ENCODE measurements around the gene FGR. TPM values are rescaled to one million over a fixed set of nuclear protein-coding genes. Genes with fewer than 3 reads are reported as not detected.
"Not testable (repeated sequence)": the region's sequence is repeated elsewhere in the genome, so short reads cannot be mapped to it uniquely, and the experiment has no call there.

The FGR gene
- total RNA-seq, 2 experiments from 2014 or later, result 0.30 to 1.8 TPM

DNA sequence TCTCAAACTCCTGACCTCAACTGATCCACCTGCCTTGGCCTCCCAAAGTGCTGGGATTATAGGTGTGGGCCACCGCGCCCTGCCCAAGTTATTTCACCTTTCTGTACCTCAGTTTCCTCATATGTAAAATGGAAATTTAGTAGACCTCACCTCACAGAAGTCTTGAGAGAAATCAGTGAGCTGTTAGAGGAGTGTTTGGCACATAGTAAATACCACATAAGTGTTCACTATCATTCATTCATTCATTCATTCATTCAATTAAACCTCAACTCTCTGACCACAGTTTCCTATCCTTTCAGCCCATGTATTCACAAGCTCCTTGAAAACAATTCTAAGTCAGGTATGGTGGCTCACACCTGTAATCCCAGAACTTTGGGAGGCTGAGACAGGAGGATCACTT lies 3.8 kb upstream of the FGR start:
- CTCF ChIA-PET, result interaction anchor here (0.5 to 3.9 kb wide), 9 partner anchors 9 to 342 kb away, joined by 3 to 20 read pairs (median 4); no protein-coding TSS in a partner anchor

DNA sequence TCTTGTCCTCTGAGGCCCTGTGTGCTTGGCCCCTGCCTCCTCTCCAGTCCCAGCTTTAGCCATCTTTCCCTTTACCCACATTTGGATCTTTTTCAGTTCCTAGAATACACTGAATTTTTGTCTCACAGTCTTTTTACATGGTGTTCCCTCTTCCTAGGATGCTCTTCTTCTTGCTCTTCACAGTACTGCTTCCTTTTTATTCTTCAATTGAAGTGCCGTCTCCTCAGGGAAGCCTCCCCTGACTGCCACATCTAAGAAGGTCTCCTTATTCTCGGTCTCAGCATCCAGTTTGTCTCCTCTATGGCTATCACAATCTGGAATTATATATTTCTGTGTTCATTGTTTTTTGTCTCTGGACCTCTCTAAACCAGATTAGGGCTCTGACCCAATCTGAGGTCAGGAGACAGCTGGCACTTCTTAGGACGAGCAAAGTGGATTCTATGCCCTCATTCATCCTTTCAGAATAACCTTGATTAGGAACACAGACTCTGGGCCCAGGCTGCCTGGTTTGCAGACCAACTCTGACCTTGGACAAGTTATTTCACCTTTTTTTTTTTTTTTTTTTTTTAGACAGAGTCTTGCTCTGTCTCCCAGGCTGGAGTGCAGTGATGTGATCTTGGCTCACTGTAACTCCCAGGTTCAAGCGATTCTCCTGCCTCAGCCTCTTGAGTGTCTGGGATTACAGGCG lies 3.2 kb upstream of the FGR start:
- no peaks in the 10 kb centered on the region for H3K27me3 Mint-ChIP-seq
- CTCF ChIA-PET, result interaction anchor here (0.5 to 3.9 kb wide), 9 partner anchors 9 to 202 kb away, joined by 3 to 20 read pairs (median 4); no protein-coding TSS in a partner anchor
- ATAC-seq (no peak), DNase-seq (no peak)
- H3K4me3 Mint-ChIP-seq, result no peak overlapping the region
- peaks cover 37% of the 10 kb centered on the region for H3K4me1 Mint-ChIP-seq
- no peak overlapping the region for H3K27ac Mint-ChIP-seq
- no peaks in the 10 kb centered on the region for H3K9me3 Mint-ChIP-seq (ENCODE audit: low read depth)
- H3K36me3 Mint-ChIP-seq, result no peaks in the 10 kb centered on the region

More for the DNA sequence above, 3.8 kb upstream of the FGR start:
- DNase-seq (no peak), ATAC-seq (no peak)
- Mint-ChIP-seq H3K27ac (no peak overlapping the region), H3K4me1 (peaks cover 37% of the 10 kb centered on the region), H3K4me3 (no peak overlapping the region), H3K27me3 (no peaks in the 10 kb centered on the region), H3K9me3 (ENCODE audit: low read depth) (no peaks in the 10 kb centered on the region), H3K36me3 (no peaks in the 10 kb centered on the region)

DNA sequence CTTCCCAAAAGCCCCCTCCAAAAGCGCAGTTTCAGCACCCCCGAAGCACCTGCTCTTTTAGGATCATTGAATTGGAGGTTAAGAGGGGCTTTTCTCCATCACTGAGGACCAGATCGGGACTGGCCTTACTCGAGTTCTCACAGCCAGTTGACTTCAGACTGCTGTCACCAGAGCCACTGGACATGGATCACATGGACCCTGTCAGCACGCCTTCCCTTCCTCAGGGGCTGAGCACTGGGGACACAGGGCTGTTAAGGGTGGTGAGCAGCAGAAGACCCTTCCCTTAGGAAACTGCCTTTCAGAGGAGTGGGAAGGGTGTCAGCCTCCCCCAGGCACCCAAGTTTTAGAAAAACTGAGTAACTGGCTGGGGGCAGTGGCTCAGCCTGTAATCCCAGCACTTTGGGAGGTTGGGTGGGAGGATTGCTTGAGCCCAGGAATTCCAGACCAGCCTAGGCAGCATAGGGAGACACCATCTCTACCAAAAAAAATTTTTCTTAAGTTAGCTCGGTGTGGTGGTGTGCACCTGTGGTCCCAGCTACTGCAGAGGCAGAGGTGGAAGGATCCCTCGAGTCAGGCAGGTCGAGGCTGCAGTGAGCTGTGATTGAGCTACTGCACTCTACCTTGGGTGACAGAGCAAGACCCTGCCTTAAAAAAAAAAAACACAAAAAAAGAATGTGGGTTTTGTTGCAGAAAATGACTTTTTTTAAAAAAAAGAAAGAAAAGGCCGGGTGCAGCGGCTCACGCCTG lies 584 bp upstream of the FGR start:
- Mint-ChIP-seq H3K4me1 (peaks cover 63% of the 10 kb centered on the region), H3K27ac (peak overlapping the region; percentile 25), H3K27me3 (no peaks in the 10 kb centered on the region), H3K4me3 (no peak overlapping the region), H3K36me3 (no peaks in the 10 kb centered on the region), H3K9me3 (ENCODE audit: low read depth) (no peaks in the 10 kb centered on the region)
- ATAC-seq (no peak), DNase-seq (no peak)
- CTCF ChIA-PET, result interaction anchor here (0.8 to 0.9 kb wide), 2 partner anchors 15 to 29 kb away, joined by 3 to 4 read pairs; no protein-coding TSS in a partner anchor

DNA sequence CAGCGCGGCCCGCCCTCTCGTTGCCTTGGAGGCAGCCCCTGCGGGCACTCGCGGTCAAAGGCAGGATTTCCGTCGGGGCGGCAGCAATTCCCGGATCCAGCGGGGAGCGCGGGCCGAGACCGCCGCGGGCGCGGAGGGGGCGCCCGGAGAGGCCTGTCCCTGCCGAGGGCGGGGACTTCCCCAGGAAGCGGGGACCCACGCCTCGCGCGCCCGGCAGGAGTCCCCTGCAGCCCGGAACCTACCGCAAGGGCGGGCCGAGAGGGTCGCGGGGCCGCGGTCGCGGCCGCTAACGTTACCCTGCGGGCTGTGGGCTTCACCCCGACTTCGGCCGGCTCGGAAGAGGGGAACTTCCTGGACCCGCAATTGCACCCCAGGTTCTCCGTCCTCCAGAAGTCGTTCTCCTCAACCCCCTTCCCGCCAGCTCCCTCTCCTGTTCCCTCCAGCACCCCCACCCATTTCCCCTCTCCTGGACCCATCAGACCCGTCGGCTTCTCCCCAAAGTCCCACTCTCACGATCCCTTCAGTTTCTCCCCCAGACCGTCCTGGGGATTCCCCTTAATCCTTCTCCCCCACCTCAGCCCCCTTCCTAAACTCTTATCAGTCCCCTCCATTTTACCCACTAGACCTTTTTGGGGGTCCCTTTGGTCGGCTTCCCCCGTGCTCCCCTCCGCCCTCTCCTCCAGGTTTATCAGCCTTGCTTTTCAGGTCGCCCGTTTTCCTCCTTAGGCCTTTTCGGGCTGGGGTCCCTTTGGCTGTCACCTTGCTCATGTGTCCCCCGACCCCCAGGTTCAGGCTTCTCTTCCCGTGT lies 604 bp downstream of the FGR start:
- peaks cover 70% of the 10 kb centered on the region for H3K4me1 Mint-ChIP-seq
- no peaks in the 10 kb centered on the region for H3K9me3 Mint-ChIP-seq (ENCODE audit: low read depth)
- H3K4me3 Mint-ChIP-seq, result peak overlapping the region; percentile 26
- peak overlapping the region; percentile 27 for H3K27ac Mint-ChIP-seq
- DNase-seq (peak; percentile 64), ATAC-seq (peak; percentile 46)
- H3K36me3 Mint-ChIP-seq, result no peaks in the 10 kb centered on the region
- peaks cover 7% of the 10 kb centered on the region for H3K27me3 Mint-ChIP-seq
- CTCF ChIA-PET, result no interaction called here

DNA sequence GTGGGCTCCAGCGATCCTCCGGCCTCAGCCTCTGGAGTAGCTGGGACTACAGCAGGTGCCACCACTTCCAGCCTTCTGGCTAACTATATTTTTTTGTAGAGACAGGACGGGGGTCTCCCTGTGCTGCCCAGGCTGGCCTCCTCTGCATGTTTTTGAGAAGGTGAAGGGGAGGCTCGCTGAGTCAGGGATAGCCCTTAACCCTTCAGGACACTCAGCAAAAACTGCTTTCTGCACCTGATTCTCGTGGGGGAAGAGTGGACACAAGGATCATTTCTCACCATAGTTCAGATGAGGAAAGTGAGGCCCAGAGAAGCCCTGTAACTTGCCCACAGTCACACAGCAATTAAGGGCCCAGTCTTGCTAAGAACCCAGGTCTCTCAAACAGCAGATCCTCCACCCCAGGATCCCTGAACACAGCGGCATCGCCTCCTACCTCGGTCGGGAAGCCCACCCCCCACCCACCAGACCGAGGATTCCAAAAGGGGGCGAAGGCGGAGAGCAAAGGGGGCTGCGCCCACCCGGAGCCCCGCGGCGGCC lies 1.3 kb downstream of the FGR start:
- ATAC-seq (no peak), DNase-seq (no peak)
- Mint-ChIP-seq H3K27me3 (peaks cover 9% of the 10 kb centered on the region), H3K27ac (peak overlapping the region; percentile 82), H3K36me3 (no peaks in the 10 kb centered on the region), H3K4me1 (peaks cover 72% of the 10 kb centered on the region), H3K9me3 (ENCODE audit: low read depth) (no peaks in the 10 kb centered on the region), H3K4me3 (peak overlapping the region; percentile 47)
- CTCF ChIA-PET, result interaction anchor here (1.0 to 6.2 kb wide), 4 partner anchors 26 to 29 kb away, joined by 4 to 32 read pairs (median 4); no protein-coding TSS in a partner anchor

DNA sequence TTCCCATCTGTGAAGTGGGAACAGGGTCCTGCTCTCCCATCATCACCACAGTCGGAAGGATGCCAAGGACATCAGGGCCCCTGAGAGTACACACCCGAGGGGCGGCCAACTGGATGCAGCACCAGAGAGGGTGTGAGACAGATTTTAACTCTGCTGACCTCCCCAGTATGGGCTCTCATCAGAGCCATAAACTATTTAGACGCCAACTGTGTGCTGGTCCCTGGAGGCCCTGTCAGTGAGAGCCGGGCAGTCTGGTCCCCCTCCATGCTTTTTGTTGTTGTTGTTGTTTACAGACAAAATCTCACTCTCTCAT lies 1.7 kb downstream of the FGR start:
- H3K27me3 Mint-ChIP-seq, result peaks cover 9% of the 10 kb centered on the region
- ATAC-seq (peak; percentile 10), DNase-seq (no peak)
- H3K4me3 Mint-ChIP-seq, result peak overlapping the region; percentile 47
- H3K27ac Mint-ChIP-seq, result peak overlapping the region; percentile 82
- H3K36me3 Mint-ChIP-seq, result no peaks in the 10 kb centered on the region
- H3K4me1 Mint-ChIP-seq, result peaks cover 74% of the 10 kb centered on the region
- CTCF ChIA-PET, result interaction anchor here (1.0 to 6.2 kb wide), 5 partner anchors 12 to 29 kb away, joined by 3 to 32 read pairs (median 4); no protein-coding TSS in a partner anchor
- no peaks in the 10 kb centered on the region for H3K9me3 Mint-ChIP-seq (ENCODE audit: low read depth)

DNA sequence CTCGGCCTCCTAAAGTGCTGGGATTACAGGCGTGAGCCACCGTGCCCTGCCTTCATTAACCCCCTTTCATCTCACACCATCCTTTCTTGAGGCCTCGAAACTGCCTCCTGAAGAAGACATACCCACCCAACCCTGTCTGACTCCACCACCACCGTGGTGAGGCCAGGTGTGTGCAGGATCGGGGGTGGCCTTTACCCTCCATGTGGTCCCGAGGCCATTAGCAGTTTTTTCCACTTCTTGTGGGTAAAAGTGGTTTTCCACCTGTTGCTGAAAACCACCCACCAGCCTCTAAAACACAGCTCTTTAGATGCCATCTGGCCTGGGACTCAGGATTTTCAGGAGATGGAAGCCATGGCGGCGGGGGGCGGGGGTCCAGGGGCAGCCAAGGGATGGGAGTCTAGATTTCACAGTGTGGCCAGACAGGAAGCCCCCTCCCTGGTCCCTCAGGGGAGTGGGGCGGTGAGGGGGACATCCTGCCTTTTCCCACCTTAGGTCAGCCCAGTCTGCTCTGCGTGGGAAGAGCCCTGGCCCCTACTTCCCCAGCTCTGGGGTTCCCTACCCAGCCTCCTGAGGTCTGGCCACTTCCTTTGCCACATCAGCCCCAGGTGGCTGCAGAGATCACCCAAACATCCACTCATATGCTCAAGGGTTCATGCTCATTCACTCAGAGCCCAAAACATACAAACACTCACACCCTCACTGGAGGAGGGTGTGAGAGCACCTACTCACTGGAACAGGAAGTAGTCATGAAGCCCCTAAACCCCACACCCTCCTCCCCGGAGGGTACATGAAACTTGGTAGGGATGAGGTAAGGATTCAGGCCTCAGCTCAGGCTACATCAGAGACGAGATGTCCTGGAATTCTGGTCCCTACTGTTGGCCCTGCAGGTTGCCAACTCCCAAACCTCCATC lies 2.3 kb downstream of the FGR start:
- H3K4me1 Mint-ChIP-seq, result peaks cover 71% of the 10 kb centered on the region
- H3K27me3 Mint-ChIP-seq, result peaks cover 9% of the 10 kb centered on the region
- DNase-seq (peak; percentile 85), ATAC-seq (peak; percentile 74)
- H3K4me3 Mint-ChIP-seq, result peak overlapping the region; percentile 37
- H3K9me3 Mint-ChIP-seq (ENCODE audit: low read depth), result no peaks in the 10 kb centered on the region
- CTCF ChIA-PET, result interaction anchor here (1.0 to 6.2 kb wide), 7 partner anchors 11 to 30 kb away, joined by 3 to 32 read pairs (median 5); no protein-coding TSS in a partner anchor
- peak overlapping the region; percentile 82 for H3K27ac Mint-ChIP-seq
- no peaks in the 10 kb centered on the region for H3K36me3 Mint-ChIP-seq

DNA sequence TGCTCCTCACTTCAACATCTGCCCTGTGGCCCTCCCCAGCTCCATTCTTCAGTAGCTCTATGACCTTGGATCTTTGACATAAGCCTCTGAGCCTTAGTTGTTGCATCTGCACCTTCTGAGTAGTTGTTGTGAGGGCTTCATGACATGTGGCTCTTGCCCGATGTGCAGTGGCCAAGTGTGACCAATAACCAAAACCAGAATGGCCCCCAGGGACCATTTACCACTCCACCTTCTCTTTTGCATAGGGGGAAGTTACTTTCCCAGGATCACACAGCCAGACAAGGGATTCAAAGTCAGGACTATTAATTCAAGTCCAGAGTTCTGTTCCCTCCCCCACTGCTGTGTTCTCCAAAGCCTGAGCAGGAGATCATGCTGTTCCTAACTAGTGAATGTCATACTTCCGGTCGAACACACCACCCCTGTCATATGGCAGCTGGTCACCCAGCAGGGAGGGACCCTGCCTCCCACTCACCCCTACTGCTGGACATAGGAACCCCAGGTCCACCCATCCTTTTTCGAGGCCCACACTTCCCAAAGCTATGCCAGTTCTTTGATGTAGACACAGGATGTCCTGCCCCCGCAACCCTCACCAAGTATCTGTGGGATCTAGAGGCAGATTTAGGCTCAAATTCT lies 4.0 kb downstream of the FGR start:
- peak overlapping the region; percentile 3 for H3K27ac Mint-ChIP-seq
- CTCF ChIA-PET, result interaction anchor here (1.0 to 6.2 kb wide), 10 partner anchors 11 to 74 kb away, joined by 4 to 32 read pairs (median 6); partner anchors contain the start of gene AHDC1
- H3K9me3 Mint-ChIP-seq (ENCODE audit: low read depth), result no peaks in the 10 kb centered on the region
- H3K4me3 Mint-ChIP-seq, result no peak overlapping the region
- peaks cover 9% of the 10 kb centered on the region for H3K27me3 Mint-ChIP-seq
- ATAC-seq, result no peak
- no peak for DNase-seq
- peaks cover 68% of the 10 kb centered on the region for H3K4me1 Mint-ChIP-seq
- H3K36me3 Mint-ChIP-seq, result no peaks in the 10 kb centered on the region

DNA sequence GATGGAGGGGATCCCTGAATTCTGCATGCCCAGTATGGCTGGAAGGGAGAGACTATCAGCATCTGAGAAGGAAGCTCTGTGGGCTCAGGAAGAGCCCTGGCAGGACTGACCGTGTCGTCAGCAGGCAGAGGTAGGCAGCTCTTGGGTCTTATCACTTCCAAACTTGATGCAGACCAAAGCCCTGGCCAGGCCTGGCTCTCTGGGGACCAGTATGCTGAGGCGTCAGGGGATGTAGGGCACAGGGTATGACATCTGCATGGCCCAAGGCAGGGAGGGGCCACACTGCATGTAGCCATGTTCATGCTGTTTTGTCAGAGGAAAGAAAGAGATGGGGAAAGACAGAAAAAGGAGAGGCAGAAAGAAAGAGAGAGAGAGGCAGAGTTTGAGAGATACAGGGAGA lies 6.3 kb downstream of the FGR start:
- H3K36me3 Mint-ChIP-seq, result no peaks in the 10 kb centered on the region
- CTCF ChIA-PET, result interaction anchor here (0.9 to 6.2 kb wide), 10 partner anchors 8 to 234 kb away, joined by 3 to 32 read pairs (median 4); partner anchors contain the start of gene AHDC1
- no peak overlapping the region for H3K27ac Mint-ChIP-seq
- no peaks in the 10 kb centered on the region for H3K9me3 Mint-ChIP-seq (ENCODE audit: low read depth)
- no peak for DNase-seq
- H3K4me3 Mint-ChIP-seq, result no peak overlapping the region
- ATAC-seq, result no peak
- H3K4me1 Mint-ChIP-seq, result peaks cover 58% of the 10 kb centered on the region
- H3K27me3 Mint-ChIP-seq, result peaks cover 9% of the 10 kb centered on the region

DNA sequence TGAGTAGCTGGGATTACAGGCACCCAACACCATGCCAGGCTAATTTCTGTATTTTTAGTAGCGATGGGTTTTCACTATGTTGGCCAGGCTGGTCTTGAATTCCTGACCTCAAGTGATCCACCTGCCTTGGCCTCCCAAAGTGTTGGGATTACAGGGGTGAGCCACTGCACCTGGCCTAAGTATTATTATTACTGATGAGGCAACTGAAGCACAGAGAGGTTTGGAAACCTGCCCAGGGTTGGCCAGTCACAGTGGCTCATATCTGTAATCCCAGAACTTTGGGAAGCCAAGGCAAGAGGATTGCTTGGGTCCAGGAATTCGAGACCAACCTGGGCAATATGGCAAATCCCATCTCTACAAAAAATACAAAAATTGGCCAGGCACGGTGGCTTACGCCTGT lies 7.3 kb downstream of the FGR start:
- ATAC-seq; H3K36me3 Mint-ChIP-seq; H3K27me3 Mint-ChIP-seq; H3K27ac Mint-ChIP-seq; DNase-seq; H3K4me3 Mint-ChIP-seq; H3K9me3 Mint-ChIP-seq (ENCODE audit: low read depth): not testable (repeated sequence)
- H3K4me1 Mint-ChIP-seq, result peaks cover 48% of the 10 kb centered on the region
- CTCF ChIA-PET, result interaction anchor here (3.5 to 6.2 kb wide), 2 partner anchors 10 to 35 kb away, joined by 15 to 32 read pairs; no protein-coding TSS in a partner anchor

DNA sequence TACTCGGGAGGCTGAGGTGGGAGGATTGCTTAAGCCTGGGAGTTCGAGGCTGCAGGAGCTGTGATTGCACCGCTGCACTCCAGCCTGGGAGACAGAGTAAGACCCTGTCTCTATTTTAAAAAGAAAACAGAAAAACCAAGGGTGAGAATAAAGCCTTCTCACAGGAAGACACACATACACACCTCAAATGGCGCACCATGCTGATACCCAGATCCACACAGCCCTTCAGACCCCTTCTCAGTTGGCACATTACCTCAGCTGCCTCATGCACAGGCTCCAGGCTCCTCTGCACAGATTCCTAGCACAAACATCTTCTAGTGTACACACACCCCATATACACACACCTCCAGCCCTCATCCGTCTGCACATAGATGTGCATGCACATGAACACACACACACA lies 7.9 kb downstream of the FGR start:
- no peaks in the 10 kb centered on the region for H3K36me3 Mint-ChIP-seq
- DNase-seq, result no peak
- CTCF ChIA-PET, result interaction anchor here (23.8 kb wide), 1 partner anchor 39 kb away, joined by 536 read pairs; the partner anchor contains the start of gene IFI6
- H3K27me3 Mint-ChIP-seq, result peaks cover 9% of the 10 kb centered on the region
- no peak overlapping the region for H3K27ac Mint-ChIP-seq
- H3K9me3 Mint-ChIP-seq (ENCODE audit: low read depth), result no peaks in the 10 kb centered on the region
- H3K4me1 Mint-ChIP-seq, result peaks cover 43% of the 10 kb centered on the region
- ATAC-seq, result no peak
- H3K4me3 Mint-ChIP-seq, result no peak overlapping the region
